Osteoblast (primary cell): ENCODE results near the gene CELA3B. TPM values are rescaled to one million over a fixed set of nuclear protein-coding genes. Genes with fewer than 3 reads are reported as not detected.

ENCODE experiments used
- DNase-seq: peaks from one replicate; pipeline ENCODE4 v3.0.0; 2011; ENCODE audit warnings: low spot score, mixed read lengths; ENCODE audit not compliant: insufficient read length; ENCODE audit errors: missing footprints
- H2AFZ ChIP-seq: 2 replicates; pipeline ENCODE4 v1.6.0; 2011; ENCODE audit warnings: mild to moderate bottlenecking, low read length
- H3K27ac ChIP-seq: 2 replicates; pipeline ENCODE4 v1.5.1; 2011; ENCODE audit warnings: mild to moderate bottlenecking, low read depth, low read length, moderate library complexity
- H3K27me3 ChIP-seq: 2 replicates; pipeline ENCODE4 v1.6.0; 2012; ENCODE audit warnings: mild to moderate bottlenecking, control low read depth, inconsistent platforms, low read length, moderate library complexity; ENCODE audit not compliant: insufficient read depth
- H3K36me3 ChIP-seq: 2 replicates; pipeline ENCODE4 v1.5.1; 2011; ENCODE audit warnings: mild to moderate bottlenecking, low read length, control low read depth, moderate library complexity; ENCODE audit not compliant: insufficient read depth
- H3K4me1 ChIP-seq: 2 replicates; pipeline ENCODE4 v1.5.1; 2011; ENCODE audit warnings: mild to moderate bottlenecking, low read length, control low read depth, moderate library complexity; ENCODE audit not compliant: insufficient read depth
- H3K4me2 ChIP-seq: 2 replicates; pipeline ENCODE4 v1.6.0; 2011; ENCODE audit warnings: mild to moderate bottlenecking, low read length; ENCODE audit not compliant: insufficient read depth
- H3K4me3 ChIP-seq: fragments of 200-600 bp; sonication (generic); 3 replicates; pipeline ENCODE4 v1.5.1; 2012; ENCODE audit warnings: mild to moderate bottlenecking, low read length, inconsistent platforms; ENCODE audit not compliant: insufficient read depth
- H3K79me2 ChIP-seq: 2 replicates; pipeline ENCODE4 v1.6.0; 2012; ENCODE audit warnings: mild to moderate bottlenecking, low read length, control low read depth, inconsistent platforms; ENCODE audit not compliant: insufficient read depth
- H3K9me3 ChIP-seq: 2 replicates; pipeline ENCODE4 v1.5.1; 2011; ENCODE audit warnings: low read depth, low read length, control low read depth
- H4K20me1 ChIP-seq: 2 replicates; pipeline ENCODE4 v1.6.0; 2012; ENCODE audit warnings: mild to moderate bottlenecking, low read length, control low read depth; ENCODE audit not compliant: insufficient read depth
- total RNA-seq: library from RNA; depleted of rRNA; stranded (reverse); fragments of >200 nt; gene quantifications from 2 replicates; pipeline ENCODE4 v1.2.3, GENCODE V29; 2012
- TF ChIP-seq, protein P1 (sequence below): IDR thresholded peaks from 2 replicates; pipeline ENCODE4 v1.5.1; 2011; ENCODE audit warnings: mild to moderate bottlenecking, low read depth, low read length, moderate library complexity; ENCODE audit errors: extremely low read depth

Gene CELA3B
- total RNA-seq, 1 donor, result not detected

GRCh38 chr1:21935393-21935804 lies 41.4 kb upstream of the CELA3B start:
- peak; percentile 88 for DNase-seq
- Histone ChIP-seq H3K4me1 (peaks cover 75% of the 10 kb centered on the region), H3K27me3 (no peaks in the 10 kb centered on the region), H3K36me3 (peaks cover 9% of the 10 kb centered on the region), H4K20me1 (peaks cover 10% of the 10 kb centered on the region), H3K9me3 (no peaks in the 10 kb centered on the region), H3K79me2 (peaks cover 60% of the 10 kb centered on the region), H3K4me2 (peak overlapping the region; percentile 95), H2AFZ (no peak overlapping the region), H3K4me3 (peak overlapping the region; percentile 86), H3K27ac (peak overlapping the region; percentile 98)
- TF ChIP-seq, protein P1, sequence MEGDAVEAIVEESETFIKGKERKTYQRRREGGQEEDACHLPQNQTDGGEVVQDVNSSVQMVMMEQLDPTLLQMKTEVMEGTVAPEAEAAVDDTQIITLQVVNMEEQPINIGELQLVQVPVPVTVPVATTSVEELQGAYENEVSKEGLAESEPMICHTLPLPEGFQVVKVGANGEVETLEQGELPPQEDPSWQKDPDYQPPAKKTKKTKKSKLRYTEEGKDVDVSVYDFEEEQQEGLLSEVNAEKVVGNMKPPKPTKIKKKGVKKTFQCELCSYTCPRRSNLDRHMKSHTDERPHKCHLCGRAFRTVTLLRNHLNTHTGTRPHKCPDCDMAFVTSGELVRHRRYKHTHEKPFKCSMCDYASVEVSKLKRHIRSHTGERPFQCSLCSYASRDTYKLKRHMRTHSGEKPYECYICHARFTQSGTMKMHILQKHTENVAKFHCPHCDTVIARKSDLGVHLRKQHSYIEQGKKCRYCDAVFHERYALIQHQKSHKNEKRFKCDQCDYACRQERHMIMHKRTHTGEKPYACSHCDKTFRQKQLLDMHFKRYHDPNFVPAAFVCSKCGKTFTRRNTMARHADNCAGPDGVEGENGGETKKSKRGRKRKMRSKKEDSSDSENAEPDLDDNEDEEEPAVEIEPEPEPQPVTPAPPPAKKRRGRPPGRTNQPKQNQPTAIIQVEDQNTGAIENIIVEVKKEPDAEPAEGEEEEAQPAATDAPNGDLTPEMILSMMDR, result no peak

- Histone ChIP-seq H3K9me3 (no peaks in the 10 kb centered on the region), H3K4me3 (peak overlapping the region; percentile 86), H3K36me3 (peaks cover 8% of the 10 kb centered on the region), H3K4me2 (peak overlapping the region; percentile 95), H3K27ac (peak overlapping the region; percentile 98), H3K4me1 (peaks cover 72% of the 10 kb centered on the region), H4K20me1 (peaks cover 10% of the 10 kb centered on the region), H2AFZ (no peak overlapping the region), H3K79me2 (peaks cover 54% of the 10 kb centered on the region), H3K27me3 (no peaks in the 10 kb centered on the region)
- peak; percentile 54 for DNase-seq
- TF ChIP-seq, protein P1, result no peak
Observed at GRCh38 chr1:21935891-21936365, 40.9 kb upstream of the CELA3B start.

DNA sequence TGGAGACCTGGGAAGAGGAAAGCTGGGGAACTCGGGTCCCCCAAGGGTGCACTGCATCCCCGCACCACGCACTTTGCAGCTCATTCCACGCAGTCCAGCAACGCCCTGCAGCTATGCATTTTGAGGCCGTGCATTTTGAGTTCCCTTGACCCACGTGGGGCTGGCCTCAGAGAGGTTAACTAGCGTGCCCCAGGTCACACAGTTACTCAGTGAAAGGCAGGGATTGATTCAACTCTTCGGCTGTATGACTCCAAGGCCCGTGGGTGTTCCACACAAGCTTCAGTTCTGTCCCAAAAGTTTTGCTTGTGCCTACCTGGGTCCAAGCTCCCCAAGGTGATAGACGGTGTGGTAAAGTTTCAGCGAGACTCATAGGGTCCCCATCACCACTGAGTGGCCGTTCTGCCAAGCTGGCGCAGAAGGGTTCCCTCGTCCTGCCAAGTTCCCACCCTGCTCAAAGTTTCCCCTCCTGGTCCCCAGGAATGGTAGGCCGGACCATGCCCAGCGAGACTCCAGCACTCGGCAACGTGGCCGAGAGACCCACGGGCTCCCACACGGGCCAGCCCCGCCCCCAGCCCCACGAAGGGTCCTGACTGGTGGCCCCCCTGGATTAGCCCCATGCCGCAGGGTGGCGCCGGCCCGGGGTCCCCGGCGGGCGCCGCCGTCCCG lies 40.3 kb upstream of the CELA3B start:
- Histone ChIP-seq H3K27me3 (no peaks in the 10 kb centered on the region), H2AFZ (no peak overlapping the region), H3K9me3 (no peaks in the 10 kb centered on the region), H3K4me1 (peaks cover 67% of the 10 kb centered on the region), H3K4me2 (peak overlapping the region; percentile 95), H3K4me3 (peak overlapping the region; percentile 86), H3K36me3 (peaks cover 8% of the 10 kb centered on the region), H3K27ac (peak overlapping the region; percentile 98), H3K79me2 (peaks cover 52% of the 10 kb centered on the region), H4K20me1 (peaks cover 6% of the 10 kb centered on the region)
- TF ChIP-seq, protein P1, result no peak
- DNase-seq, result no peak

GRCh38 chr1:21937034-21937371 lies 39.8 kb upstream of the CELA3B start, which contains the start of gene HSPG2:
HSPG2 (minus strand) TSS chr1:21937310; CDS start chr1:21937217, 93 bp downstream.
- Histone ChIP-seq H2AFZ (peak within 1 kb of the TSS; percentile 28), H3K4me1 (peaks cover 62% of the 10 kb centered on the region), H3K27ac (peak within 1 kb of the TSS; percentile 98), H3K27me3 (no peaks in the 10 kb centered on the region), H4K20me1 (peaks cover 6% of the 10 kb centered on the region), H3K79me2 (peaks cover 47% of the 10 kb centered on the region), H3K4me3 (peak within 1 kb of the TSS; percentile 86), H3K9me3 (no peaks in the 10 kb centered on the region), H3K36me3 (peaks cover 8% of the 10 kb centered on the region), H3K4me2 (peak within 1 kb of the TSS; percentile 95)
- no peak for DNase-seq
- TF ChIP-seq, protein P1, result no peak
